Measurements from ENCODE around the gene RPS19.

DNA sequence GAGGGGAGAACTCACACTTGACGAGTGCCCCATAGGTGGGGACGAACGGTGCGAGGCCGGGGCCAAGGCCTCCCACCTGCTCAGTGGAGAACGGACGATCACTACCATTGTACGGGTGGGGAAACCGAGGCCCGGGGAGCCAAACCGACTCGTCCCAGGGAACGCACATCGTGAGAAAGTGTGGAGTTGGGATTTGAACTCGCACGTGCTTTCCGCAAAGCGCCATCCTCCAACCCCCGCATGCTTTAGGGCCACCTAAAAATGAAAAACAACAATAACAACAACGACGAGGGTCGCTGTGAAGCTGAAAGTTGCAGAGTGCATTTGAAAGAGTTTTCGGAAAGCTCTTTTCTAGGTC, 23.4 kb downstream of the RPS19 start:
- TF ChIP-seq, protein P1, sequence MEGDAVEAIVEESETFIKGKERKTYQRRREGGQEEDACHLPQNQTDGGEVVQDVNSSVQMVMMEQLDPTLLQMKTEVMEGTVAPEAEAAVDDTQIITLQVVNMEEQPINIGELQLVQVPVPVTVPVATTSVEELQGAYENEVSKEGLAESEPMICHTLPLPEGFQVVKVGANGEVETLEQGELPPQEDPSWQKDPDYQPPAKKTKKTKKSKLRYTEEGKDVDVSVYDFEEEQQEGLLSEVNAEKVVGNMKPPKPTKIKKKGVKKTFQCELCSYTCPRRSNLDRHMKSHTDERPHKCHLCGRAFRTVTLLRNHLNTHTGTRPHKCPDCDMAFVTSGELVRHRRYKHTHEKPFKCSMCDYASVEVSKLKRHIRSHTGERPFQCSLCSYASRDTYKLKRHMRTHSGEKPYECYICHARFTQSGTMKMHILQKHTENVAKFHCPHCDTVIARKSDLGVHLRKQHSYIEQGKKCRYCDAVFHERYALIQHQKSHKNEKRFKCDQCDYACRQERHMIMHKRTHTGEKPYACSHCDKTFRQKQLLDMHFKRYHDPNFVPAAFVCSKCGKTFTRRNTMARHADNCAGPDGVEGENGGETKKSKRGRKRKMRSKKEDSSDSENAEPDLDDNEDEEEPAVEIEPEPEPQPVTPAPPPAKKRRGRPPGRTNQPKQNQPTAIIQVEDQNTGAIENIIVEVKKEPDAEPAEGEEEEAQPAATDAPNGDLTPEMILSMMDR (IDR thresholded peaks at IDR 0.05): no peak
- TF ChIP-seq POLR2AphosphoS5 (IDR thresholded peaks at IDR 0.05): no peak

Data from suprapubic skin (tissue), 3 donors.